ENCODE data around the gene SLC41A3. TPM values are rescaled to one million over a fixed set of nuclear protein-coding genes. Genes with fewer than 3 reads are reported as not detected.

SLC41A3 gene
- total RNA-seq, 1 experiment from 2014 or later: 35.5 TPM

GRCh38 chr3:126119008-126119675 lies 35.2 kb upstream of the SLC41A3 start:
- no peak overlapping the region for H2BK15ac ChIP-seq (ENCODE audit: low read depth, low read length)
- Mint-ChIP-seq H3K4me1 (peaks cover 8 to 18% of the 10 kb centered on the region in 2 experiments), H3K27ac (peak overlapping the region in 1 of 3 experiments; percentile 10; a peak in 3 of 7 replicates), H3K9me3 (no peaks in the 10 kb centered on the region), H3K27me3 (ENCODE audit: low read depth) (peaks cover 12% of the 10 kb centered on the region), H3K4me3 (no peak overlapping the region), H3K36me3 (ENCODE audit: insufficient read depth in 1 of 3, low read depth in 3 of 3) (no peaks in the 10 kb centered on the region)
- H3K18ac ChIP-seq (ENCODE audit: insufficient read length, low read depth, low read length): no peak overlapping the region
- no peak overlapping the region for H4K91ac ChIP-seq (ENCODE audit: insufficient read length, low read depth, low read length)
- no peak overlapping the region for H4K5ac ChIP-seq (ENCODE audit: insufficient read length, low read depth, low read length)
- no peak for TF ChIP-seq CTCF (conservative IDR thresholded peaks at IDR 0.05)
- H3K4me1 ChIP-seq (ENCODE audit: insufficient read depth, low read length): no peaks in the 10 kb centered on the region
- no peak overlapping the region for H4K8ac ChIP-seq (replicated peaks; ENCODE audit: insufficient read length, low read depth, low read length)
- H2BK5ac ChIP-seq (ENCODE audit: insufficient read length, low read length): no peak overlapping the region
- H3K27me3 ChIP-seq (ENCODE audit: insufficient read depth, low read length): no peaks in the 10 kb centered on the region
- H3K79me2 ChIP-seq (ENCODE audit: insufficient read depth, low read length): no peaks in the 10 kb centered on the region
- H2BK20ac ChIP-seq (ENCODE audit: low read depth, low read length, poor library complexity, severe bottlenecking): no peak overlapping the region
- no peak overlapping the region for H3K4me2 ChIP-seq (ENCODE audit: insufficient read depth, insufficient read length, low read length)
- no peak overlapping the region for H3K9ac ChIP-seq (ENCODE audit: extremely low read depth, insufficient read length, low read length)
- H2BK120ac ChIP-seq (ENCODE audit: low read depth, low read length, poor library complexity, severe bottlenecking): no peak overlapping the region
- peak; percentile 10 for DNase-seq
- H3K23ac ChIP-seq (ENCODE audit: insufficient read length, low read depth, low read length): no peak overlapping the region
- H3T11ph ChIP-seq (ENCODE audit: low read length): no peak overlapping the region
- no peak overlapping the region for H3K56ac ChIP-seq (ENCODE audit: insufficient read length, low read depth, low read length)
- no peaks in the 10 kb centered on the region for H4K20me1 ChIP-seq (ENCODE audit: control insufficient read depth, insufficient read depth, insufficient read length)
- H2AFZ ChIP-seq (ENCODE audit: low read length): no peak overlapping the region
- H3K14ac ChIP-seq (ENCODE audit: insufficient read depth, low read length): no peak overlapping the region
- no peaks in the 10 kb centered on the region for H3K79me1 ChIP-seq (ENCODE audit: insufficient read depth, low read depth, low read length, poor library complexity, severe bottlenecking)
- H2AK5ac ChIP-seq (ENCODE audit: insufficient read length, low read length): no peak overlapping the region
- no peaks in the 10 kb centered on the region for H3K23me2 ChIP-seq (ENCODE audit: insufficient read length, low read depth, low read length, poor library complexity, severe bottlenecking)
- H3K4ac ChIP-seq (ENCODE audit: low read depth, low read length): no peak overlapping the region
- WGBS (ENCODE audit: extremely low coverage, insufficient read length, low lambda C conversion rate): no CpG with 5 or more reads among the region's 7 CpGs
- no peak overlapping the region for H2BK12ac ChIP-seq (ENCODE audit: insufficient read length, low read depth, low read length)
- no peak overlapping the region for H3K27ac ChIP-seq (ENCODE audit: insufficient read length, low read depth, low read length)
- no peaks in the 10 kb centered on the region for H3K9me3 ChIP-seq (ENCODE audit: control insufficient read depth, low read depth, low read length)
